IPS-11a (cell line): ENCODE measurements around the gene MCU.
A peak's percentile ranks its signal among the peaks of the same experiment; 100 is the strongest.
"Not testable (repeated sequence)": the region's sequence is repeated elsewhere in the genome, so short reads cannot be mapped to it uniquely, and the experiment has no call there.

Experiments used
- H3K4me3 ChIP-seq: one replicate; pipeline ENCODE4 v1.5.1; 2013; ENCODE audit warnings: low read depth, low read length, control low read depth

The MCU gene

GRCh38 chr10:72686430-72686829 lies 5.5 kb upstream of the MCU start:
- H3K4me3 ChIP-seq: not testable (repeated sequence)

DNA sequence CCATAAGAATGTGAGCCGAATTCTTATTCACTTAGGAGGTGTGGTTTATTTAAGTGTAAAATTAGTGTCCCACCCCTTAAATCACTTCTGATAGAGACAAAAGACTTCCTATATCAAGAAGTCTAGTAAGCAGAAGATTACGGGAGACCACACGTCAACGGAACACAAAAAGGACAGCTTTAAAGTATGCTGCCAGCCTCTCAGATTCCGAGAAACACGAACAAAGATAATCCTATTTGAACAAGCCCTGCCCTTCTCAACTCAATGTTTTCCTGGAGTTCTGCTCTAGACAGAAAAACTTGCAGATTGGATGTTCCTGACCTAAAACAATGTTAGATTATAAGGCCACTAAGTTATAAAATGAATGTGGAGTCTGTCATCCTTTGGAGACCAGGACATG lies 4.9 kb upstream of the MCU start:
- H3K4me3 ChIP-seq: no peak overlapping the region

DNA sequence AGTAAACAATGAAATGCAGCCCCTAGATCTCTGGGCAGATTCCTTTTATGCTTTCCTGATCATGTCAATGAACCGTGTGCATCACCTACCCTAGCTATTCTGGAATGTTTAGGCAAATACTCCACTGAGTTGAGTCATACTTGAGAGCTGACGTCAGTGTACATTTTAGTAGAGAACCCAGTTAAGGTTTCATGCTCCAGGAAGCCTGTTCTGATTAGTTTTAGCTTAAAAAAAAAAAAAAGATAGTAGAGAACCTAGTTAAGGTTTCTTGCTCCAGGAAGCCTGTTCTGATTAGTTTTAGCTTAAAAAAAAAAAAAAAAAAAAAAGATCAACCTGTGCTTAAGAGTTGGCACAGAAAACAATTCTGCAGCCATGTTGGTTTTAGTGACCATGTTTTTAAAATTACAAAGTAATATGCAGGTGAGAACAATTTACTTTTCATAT lies 3.7 kb upstream of the MCU start:
- no peak overlapping the region for H3K4me3 ChIP-seq

GRCh38 chr10:72689660-72690059 lies 2.3 kb upstream of the MCU start:
- no peak overlapping the region for H3K4me3 ChIP-seq

GRCh38 chr10:72690071-72690755 lies 1.7 kb upstream of the MCU start:
- no peak overlapping the region for H3K4me3 ChIP-seq

GRCh38 chr10:72691470-72691862 lies 477 bp upstream of the MCU start:
- peak overlapping the region; percentile 82 for H3K4me3 ChIP-seq

DNA sequence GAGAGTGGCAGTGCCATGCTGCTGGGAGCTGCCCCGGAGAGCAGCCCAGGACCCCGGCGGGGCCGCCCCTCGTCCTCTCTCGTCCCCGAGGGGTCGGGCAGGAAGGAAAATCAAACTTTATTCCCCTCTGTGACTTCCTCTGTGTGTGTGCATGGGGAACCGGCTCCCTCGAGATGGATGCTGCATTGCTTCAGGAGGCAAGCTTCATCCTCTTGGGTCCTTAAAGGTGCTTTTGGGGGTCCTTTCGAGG lies 726 bp downstream of the MCU start:
- H3K4me3 ChIP-seq: peak overlapping the region; percentile 82

- H3K4me3 ChIP-seq: peak overlapping the region; percentile 82
Measured at GRCh38 chr10:72692994-72693781, 1.2 kb downstream of the MCU start.

DNA sequence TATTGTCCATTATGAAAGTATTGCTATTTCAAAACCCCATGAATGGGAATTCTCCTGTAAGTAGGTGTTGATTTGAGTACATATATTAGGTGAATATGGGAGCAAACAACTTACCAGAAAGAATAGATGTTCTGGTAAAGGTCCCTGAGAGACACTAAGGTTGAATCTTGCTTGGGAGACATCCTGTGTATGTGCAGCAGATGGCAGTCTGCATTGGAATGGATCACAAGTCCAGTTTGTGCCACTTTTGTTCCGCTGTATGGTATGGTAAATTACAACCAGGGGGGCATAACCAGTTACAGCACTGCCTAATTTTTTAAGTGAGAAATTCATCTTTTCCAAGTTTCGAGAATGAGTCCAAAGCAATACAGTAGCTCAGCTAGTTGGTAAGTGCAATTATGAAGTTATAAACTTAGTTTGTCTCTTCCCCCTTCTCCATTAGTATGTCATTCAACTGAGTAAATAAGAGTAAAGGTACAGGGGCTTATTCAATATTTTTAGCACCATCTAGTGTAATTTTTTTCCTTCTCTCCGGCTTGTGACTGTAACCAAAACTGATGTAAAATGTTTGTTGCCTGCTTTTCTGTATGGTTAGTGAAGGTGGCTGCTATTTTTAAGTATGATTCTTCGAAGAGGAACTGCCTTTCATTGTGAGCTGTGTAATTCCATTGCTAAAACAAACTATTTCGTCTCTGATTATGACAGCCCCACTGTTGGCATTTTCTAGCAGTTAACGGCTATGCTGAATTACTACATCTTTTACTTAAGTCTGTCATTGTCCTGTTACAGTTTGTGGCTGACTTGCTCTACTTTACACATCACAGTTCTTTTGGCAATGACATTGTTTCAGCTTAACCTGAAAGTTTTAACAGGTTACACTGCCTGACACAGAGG lies 2.8 kb downstream of the MCU start:
- no peak overlapping the region for H3K4me3 ChIP-seq

DNA sequence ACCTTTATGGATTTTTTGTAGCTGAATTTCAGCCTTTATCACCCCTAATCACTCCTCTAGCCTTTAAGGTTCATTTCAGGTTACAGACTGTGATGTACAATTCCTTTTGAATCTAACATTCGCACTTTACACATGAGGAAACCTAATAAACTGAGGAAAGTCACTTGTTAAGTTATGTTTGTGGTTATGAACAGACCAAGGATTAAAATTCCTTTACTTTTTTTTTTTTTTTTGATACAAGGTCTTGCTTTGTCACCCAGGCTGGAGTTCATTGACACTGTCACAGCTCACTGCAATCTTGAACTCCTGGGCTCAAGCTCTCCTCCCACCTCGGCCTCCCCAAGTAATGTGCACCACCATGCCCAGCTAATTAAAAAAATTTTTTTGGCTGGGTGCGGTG lies 3.6 kb downstream of the MCU start:
- no peak overlapping the region for H3K4me3 ChIP-seq

DNA sequence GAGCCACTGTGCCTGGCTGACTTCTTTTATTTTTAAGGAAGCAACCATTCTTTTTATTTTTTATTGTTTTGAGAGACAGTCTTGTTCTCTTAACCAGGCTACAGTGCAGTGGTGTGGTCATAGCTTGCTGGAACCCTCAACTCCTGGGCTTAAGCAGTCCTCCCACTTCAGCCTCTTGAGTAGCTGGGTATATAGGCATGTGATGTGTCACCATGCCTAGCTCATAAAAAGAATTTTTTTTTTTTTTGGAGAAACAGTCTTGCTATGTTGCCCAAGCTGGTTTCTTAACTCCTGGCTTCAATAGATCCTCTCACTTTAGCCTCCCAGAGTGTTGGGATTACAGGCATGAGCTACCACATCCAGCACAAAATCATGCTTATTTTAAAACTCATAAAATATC lies 5.8 kb downstream of the MCU start:
- no peak overlapping the region for H3K4me3 ChIP-seq

DNA sequence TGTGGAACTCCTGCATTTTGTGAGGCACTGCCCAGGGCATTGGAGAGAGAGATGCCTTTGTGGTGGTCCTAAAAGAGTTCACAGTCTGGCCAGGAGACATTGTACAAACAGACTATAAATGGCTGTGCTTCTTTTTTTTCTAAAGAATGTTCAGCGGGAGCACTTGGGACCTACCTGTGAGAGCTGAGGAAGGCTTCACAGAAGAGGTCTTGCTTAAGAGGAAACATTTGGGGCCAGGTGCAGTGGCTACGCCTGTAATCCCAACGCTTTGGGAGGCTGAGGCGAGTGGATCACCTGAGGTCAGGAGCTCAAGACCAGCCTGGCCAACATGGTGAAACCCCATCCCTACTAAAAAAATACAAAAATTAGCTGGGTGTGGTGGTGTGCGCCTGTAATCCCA lies 10.5 kb downstream of the MCU start:
- not testable (repeated sequence) for H3K4me3 ChIP-seq

DNA sequence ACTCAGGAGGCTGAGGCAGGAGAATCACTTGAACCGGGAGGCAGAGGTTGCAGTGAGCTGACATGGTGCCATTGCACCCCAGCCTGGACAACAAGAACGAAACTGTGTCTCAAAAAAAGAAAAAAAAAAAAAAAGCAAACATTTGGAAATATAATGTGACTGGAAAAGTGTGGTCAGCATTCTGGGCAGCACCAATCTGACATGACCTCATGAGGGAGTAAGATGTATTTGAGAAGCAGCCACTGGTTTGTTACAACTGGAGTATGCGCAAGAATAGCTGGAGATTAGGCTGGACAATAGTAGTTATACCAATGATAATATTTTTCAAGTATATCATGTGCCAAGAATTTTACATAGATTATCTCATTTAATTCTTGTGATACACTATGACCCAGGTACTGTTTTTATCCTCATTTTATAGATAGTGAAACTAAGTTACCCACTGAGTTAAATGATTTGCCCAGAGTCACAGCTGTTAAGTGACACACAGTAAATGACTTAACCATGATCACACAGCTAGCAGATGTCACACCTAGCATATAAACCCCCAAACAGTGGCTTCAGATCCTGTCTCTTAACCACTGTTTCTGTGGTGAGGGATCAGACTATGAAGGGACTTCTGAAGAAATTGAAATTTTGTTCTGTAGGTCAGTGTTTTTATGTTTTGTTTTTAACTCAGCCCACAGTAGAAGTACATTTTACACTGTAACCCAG lies 11.1 kb downstream of the MCU start:
- H3K4me3 ChIP-seq: no peak overlapping the region

GRCh38 chr10:72704117-72704516 lies 12.2 kb downstream of the MCU start:
- no peak overlapping the region for H3K4me3 ChIP-seq

- H3K4me3 ChIP-seq: no peak overlapping the region
Measured at GRCh38 chr10:72709041-72709440, 17.1 kb downstream of the MCU start.

DNA sequence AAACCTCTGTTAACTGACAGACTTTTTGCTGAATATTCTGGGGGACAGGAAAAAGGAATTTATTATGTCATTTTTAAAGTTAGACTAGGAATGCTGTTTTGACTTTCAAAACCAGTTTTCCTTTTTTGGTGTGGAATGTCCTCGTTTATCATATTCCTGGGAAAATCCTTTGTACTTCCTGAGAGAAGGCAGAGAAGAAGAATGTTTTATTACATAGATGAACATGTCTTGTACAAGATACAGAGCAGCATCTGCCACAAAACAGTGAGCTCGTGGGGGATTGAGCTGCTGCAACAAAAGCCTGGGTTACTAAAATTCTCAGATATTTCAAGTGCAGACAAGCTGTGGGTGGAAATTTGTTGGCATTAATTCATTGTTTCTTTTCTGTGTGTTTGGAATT lies 20.2 kb downstream of the MCU start:
- H3K4me3 ChIP-seq: no peak overlapping the region

GRCh38 chr10:72719941-72720592 lies 28.1 kb downstream of the MCU start:
- H3K4me3 ChIP-seq: no peak overlapping the region

DNA sequence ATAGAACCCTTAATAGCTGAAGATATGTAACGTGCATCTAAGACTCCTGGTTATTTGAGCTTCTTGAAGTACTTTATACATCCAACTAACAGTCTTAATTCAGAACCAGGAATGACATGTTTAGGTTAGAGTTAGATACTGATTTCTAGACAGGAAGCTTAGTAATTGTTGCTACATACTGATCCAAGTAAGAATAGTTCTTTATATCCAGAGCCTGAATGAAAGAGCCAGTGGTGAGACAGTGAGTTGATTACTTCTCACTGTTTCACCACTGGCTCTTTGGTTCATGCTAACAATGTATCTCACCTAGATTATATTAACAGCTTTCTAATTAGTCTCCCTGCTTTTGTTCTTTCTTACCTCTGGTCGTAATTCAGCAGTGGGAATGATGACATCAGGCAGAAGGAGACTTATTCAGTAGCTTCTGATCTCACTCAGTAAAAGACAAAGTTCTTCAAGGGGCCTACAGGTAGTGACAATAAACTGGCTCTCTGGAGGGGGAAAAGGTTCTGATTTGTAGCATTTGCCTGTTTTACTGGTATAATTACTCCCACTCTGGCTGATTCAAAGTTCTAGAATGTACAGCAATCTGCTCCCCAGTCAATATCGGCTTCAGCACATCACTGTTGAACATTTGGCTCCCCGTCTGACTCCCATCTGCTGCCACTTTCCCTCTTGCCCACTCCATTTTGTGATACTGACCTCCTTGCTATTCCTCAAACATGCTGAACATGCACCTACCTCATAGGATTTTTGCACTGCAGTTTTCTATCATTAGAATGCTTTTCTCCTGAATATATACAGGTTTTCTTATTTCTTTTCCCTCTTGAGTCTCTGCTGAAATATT lies 29.1 kb downstream of the MCU start:
- H3K4me3 ChIP-seq: no peak overlapping the region

DNA sequence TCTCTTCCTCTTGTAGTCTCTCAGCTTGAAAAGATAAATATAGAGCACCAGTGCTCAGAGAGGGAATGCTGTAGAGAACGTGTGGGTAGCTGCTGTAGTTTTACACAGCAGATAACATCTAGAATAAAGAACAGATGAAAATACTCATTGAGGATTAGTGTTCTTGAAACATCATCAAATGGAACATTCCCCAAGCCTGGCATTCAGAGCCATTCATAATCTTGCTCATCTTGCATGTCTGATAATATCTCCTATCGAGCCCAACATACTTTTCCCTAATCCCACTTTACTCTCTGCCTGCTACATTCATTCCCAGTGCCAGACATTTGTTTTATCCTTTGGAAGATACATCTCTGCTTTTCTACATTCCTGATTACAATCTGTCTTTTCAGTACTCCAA lies 35.2 kb downstream of the MCU start:
- H3K4me3 ChIP-seq: no peak overlapping the region

DNA sequence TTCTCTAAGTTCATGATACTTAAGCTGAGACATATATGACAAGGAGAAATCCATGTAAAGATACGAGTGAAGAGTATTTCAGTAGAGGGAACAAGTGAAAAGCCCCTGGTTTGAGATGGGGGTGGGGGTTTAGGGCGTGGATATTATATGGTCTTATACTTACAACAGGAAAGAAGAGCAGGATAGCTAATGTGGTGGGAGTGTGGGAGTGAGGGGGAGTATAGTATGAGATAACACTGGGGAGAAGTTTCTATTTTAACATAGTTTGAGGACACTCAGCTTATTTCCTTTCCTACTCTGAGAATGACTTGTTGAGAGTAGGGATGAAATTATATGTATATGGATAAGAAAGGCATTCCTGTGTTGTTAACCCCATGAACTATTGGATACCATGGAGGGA lies 36.5 kb downstream of the MCU start:
- no peak overlapping the region for H3K4me3 ChIP-seq
